ENCODE data around the gene AP3B1. TPM values are rescaled to one million over a fixed set of nuclear protein-coding genes. Genes with fewer than 3 reads are reported as not detected.

Gene AP3B1
- total and polyA plus RNA-seq, 2 of the 8 experiments (the other 6 are each of a cell fraction or from before 2014, with no cell fraction given) = 45.8 to 48.3 TPM

DNA sequence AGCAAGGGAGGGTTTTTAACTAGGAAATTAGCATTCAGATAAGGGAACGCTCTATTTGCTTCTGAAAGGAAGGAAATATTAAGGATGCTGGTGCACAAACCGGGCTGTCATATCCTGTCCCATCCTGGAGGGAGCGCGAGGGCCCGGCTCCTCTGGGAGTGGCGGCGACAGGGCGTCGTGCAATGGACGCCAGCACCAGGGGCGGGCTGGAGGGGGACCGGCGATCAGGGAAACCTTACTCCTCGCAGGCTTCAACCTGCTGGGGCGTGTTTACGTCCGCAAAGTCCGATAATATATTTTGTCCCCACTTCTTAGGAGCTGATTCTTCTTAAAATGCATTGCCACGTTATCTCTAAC, 321.3 kb downstream of the AP3B1 start (continued):
- TF ChIP-seq CTCF (IDR thresholded peaks at IDR 0.05; ENCODE audit: control extremely low read depth in 1 of 3, insufficient read depth in 1 of 3, low read depth in 1 of 3, low read length in 3 of 3) (peak; percentile 24 to 36 (median 35); a peak in 3 of 4 replicates), RNF2 (IDR thresholded peaks at IDR 0.05; ENCODE audit: borderline replicate concordance, low read depth, low read length, missing control alignments, poor library complexity, severe bottlenecking) (peak; percentile 64), CBX5 (IDR thresholded peaks at IDR 0.05; ENCODE audit: low read depth, low read length) (no peak)

Measured in H1 (cell line).